Chondrocyte (in vitro differentiated cells): ENCODE data around the gene MYO7A. TPM values are rescaled to one million over a fixed set of nuclear protein-coding genes. Genes with fewer than 3 reads are reported as not detected.

Experiments used
- DNase-seq: peaks from one replicate; pipeline ENCODE4 v3.0.0; 2021; ENCODE audit warnings: mixed read lengths, low spot score
- H3K27ac Mint-ChIP-seq: one replicate; pipeline ENCODE4 v1.8.0; 2021; ENCODE audit warnings: mild to moderate bottlenecking, moderate library complexity, mixed read lengths; ENCODE audit not compliant: unreplicated experiment
- H3K27me3 Mint-ChIP-seq: 2 replicates; pipeline ENCODE4 v1.8.0; 2021; ENCODE audit warnings: low read depth, mixed read lengths
- H3K36me3 Mint-ChIP-seq: 2 replicates; pipeline ENCODE4 v1.8.0; 2021; ENCODE audit warnings: low read depth, mixed read lengths
- H3K4me1 Mint-ChIP-seq: 2 replicates; pipeline ENCODE4 v1.8.0; 2021; ENCODE audit warnings: low read depth, mild to moderate bottlenecking, mixed read lengths
- H3K4me3 Mint-ChIP-seq: one replicate; pipeline ENCODE4 v1.8.0; 2021; ENCODE audit warnings: mild to moderate bottlenecking, moderate library complexity, mixed read lengths; ENCODE audit not compliant: unreplicated experiment
- H3K9me3 Mint-ChIP-seq: 2 replicates; pipeline ENCODE4 v1.8.0; 2021; ENCODE audit warnings: low read depth, mixed read lengths
- total RNA-seq: library from RNA; stranded (reverse); gene quantifications from 3 replicates; pipeline ENCODE4 v1.2.1, GENCODE V29; 2021
- TF ChIP-seq, protein P1 (sequence below): fragments of 200-600 bp; sonication (generic); IDR thresholded peaks from 2 replicates; pipeline ENCODE4 v1.5.0; 2021; ENCODE audit warnings: antibody characterized with exemption, mild to moderate bottlenecking, moderate library complexity

The MYO7A gene
- total RNA-seq, 1 donor from 2014 or later = not detected

DNA sequence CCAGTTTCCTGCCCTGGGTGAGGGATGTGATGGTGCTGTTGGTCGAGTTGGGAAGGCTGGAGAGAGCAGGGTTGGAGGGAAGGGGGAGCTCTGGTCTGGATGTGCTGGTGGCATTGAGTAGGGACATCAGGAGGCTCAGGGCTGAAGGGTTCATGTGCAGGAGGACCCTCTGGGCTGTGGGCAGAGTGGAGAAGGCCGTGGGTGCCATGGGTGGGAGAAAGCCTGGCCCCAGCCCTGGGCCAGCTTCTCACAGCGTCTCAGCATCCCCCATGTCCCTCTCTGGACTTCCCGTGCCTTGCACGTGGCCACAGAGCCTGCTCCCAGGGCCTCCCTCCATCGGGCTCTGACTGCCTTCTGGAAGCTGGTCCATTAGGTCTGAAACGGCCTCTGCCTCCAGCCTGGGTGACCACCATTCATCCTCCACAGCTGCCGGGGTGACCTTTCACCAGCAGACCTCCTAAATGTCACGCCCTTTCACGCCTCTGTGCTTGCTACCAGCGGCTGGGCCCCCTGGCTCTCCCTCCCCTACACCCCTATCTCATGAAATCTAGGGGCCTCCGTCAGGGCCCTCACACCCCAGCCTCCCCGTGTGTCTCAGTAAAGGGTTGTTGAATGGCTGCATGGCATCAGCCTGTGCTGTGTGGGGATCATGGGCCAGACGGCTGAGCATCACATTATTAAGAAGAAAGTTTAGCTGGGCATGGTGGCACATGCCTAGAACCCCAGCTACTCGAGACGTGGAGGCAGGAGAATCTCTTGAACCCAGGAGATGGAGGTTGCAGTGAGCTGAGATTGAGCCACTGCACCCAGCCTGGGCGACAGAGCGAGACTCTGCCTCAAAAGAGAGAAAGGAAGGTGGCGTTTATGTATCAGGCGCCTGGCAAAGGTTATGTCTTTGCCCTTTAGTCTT is 25.5 kb downstream of the MYO7A start:
- peaks cover 6% of the 10 kb centered on the region for H3K27me3 Mint-ChIP-seq
- peaks cover 10% of the 10 kb centered on the region for H3K4me1 Mint-ChIP-seq
- no peaks in the 10 kb centered on the region for H3K36me3 Mint-ChIP-seq
- H3K9me3 Mint-ChIP-seq = no peaks in the 10 kb centered on the region
- TF ChIP-seq, protein P1, sequence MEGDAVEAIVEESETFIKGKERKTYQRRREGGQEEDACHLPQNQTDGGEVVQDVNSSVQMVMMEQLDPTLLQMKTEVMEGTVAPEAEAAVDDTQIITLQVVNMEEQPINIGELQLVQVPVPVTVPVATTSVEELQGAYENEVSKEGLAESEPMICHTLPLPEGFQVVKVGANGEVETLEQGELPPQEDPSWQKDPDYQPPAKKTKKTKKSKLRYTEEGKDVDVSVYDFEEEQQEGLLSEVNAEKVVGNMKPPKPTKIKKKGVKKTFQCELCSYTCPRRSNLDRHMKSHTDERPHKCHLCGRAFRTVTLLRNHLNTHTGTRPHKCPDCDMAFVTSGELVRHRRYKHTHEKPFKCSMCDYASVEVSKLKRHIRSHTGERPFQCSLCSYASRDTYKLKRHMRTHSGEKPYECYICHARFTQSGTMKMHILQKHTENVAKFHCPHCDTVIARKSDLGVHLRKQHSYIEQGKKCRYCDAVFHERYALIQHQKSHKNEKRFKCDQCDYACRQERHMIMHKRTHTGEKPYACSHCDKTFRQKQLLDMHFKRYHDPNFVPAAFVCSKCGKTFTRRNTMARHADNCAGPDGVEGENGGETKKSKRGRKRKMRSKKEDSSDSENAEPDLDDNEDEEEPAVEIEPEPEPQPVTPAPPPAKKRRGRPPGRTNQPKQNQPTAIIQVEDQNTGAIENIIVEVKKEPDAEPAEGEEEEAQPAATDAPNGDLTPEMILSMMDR = no peak
- H3K4me3 Mint-ChIP-seq = no peak overlapping the region
- no peak overlapping the region for H3K27ac Mint-ChIP-seq
- DNase-seq = no peak

DNA sequence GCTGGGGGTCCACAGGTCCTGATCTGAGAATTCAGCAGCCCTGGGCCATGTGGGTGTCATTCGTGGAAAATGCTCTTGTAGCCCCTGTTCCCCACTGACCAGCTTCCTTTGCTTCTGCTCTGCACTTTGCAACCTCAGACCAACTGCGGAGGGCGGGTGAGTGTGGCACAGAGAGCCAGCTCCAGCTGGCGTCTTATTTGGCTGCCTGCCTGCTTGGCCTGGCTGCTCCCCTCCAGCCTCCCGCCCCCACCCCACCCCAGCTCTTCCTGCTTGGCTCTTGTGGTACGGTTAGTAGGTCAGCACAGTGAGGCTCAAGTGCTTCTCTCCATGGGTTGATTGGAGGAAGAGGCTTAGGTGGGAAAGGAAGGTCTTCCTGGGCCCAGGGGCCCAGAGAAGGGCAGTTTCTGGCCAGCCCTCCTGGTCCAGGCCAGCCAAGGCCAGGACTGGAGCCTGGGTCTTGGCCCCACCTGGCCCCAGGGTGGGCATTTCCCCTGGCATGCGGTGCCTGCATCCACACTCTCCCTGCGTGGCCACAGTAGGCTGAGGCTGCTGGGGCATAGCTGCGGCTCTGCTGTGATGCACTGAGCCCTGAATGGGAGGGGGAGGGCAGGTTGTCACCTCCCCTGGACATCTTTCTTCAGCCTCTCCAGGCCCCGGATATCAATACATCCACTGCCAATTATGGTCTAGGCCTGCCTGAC is 26.5 kb downstream of the MYO7A start:
- H3K9me3 Mint-ChIP-seq = no peaks in the 10 kb centered on the region
- TF ChIP-seq, protein P1 = no peak
- no peaks in the 10 kb centered on the region for H3K36me3 Mint-ChIP-seq
- DNase-seq = no peak
- H3K4me3 Mint-ChIP-seq = no peak overlapping the region
- H3K27ac Mint-ChIP-seq = no peak overlapping the region
- H3K27me3 Mint-ChIP-seq = peaks cover 12% of the 10 kb centered on the region
- peaks cover 10% of the 10 kb centered on the region for H3K4me1 Mint-ChIP-seq

- Mint-ChIP-seq H3K4me1 (peaks cover 10% of the 10 kb centered on the region), H3K9me3 (no peaks in the 10 kb centered on the region), H3K4me3 (no peak overlapping the region), H3K27me3 (peaks cover 14% of the 10 kb centered on the region), H3K36me3 (no peaks in the 10 kb centered on the region), H3K27ac (no peak overlapping the region)
- DNase-seq = no peak
- TF ChIP-seq, protein P1 = no peak
Observed at GRCh38 chr11:77155082-77155475, 27.0 kb downstream of the MYO7A start.

- H3K4me1 Mint-ChIP-seq = peaks cover 10% of the 10 kb centered on the region
- no peak for DNase-seq
- no peaks in the 10 kb centered on the region for H3K9me3 Mint-ChIP-seq
- peaks cover 13% of the 10 kb centered on the region for H3K27me3 Mint-ChIP-seq
- no peak overlapping the region for H3K4me3 Mint-ChIP-seq
- TF ChIP-seq, protein P1 = no peak
- no peaks in the 10 kb centered on the region for H3K36me3 Mint-ChIP-seq
- H3K27ac Mint-ChIP-seq = no peak overlapping the region
Observed at GRCh38 chr11:77155556-77156130, 27.6 kb downstream of the MYO7A start.
